Gastrocnemius medialis (tissue), 4 donors: ENCODE measurements around the gene NANOS3. TPM values are rescaled to one million over a fixed set of nuclear protein-coding genes. Genes with fewer than 3 reads are reported as not detected.

ENCODE experiments used
- ATAC-seq, 2 donors: fragments of 150-250 bp; one replicate each; pipeline ENCODE4 v1.9.1; 2016
- DNase-seq, 2 donors: peaks; one replicate each; pipeline ENCODE4 v3.0.0-alpha.2; 2019
- H3K27ac ChIP-seq, 4 donors: fragments of 200-600 bp; sonication (generic); 1 replicate in 1 of 4; 2 replicates in 3 of 4; pipeline ENCODE4 v1.5.1; 2016 to 2018; ENCODE audit warnings: mild to moderate bottlenecking in 2 of 4, moderate library complexity in 1 of 4
- H3K27me3 ChIP-seq, 3 donors: fragments of 200-600 bp; sonication (generic) in 2 of 3; 1 replicate in 1 of 3; 2 replicates in 2 of 3; pipeline versions ENCODE4 v1.5.1 to v1.6.0; 2016 to 2019; ENCODE audit warnings: mild to moderate bottlenecking in 1 of 3, moderate library complexity in 1 of 3
- H3K36me3 ChIP-seq, 2 donors: fragments of 200-600 bp; sonication (generic) in 1 of 2; one replicate each; pipeline ENCODE4 v1.5.1; 2017 to 2018
- H3K4me1 ChIP-seq, 2 donors: fragments of 200-600 bp; sonication (generic) in 1 of 2; one replicate each; pipeline ENCODE4 v1.5.1; 2016 to 2017; ENCODE audit warnings: mild to moderate bottlenecking in 2 of 2
- H3K4me3 ChIP-seq, 4 donors: fragments of 200-600 bp; sonication (generic) in 3 of 4; 1 replicate in 1 of 4; 2 replicates in 3 of 4; pipeline ENCODE4 v1.5.1; 2016 to 2019; ENCODE audit warnings: mild to moderate bottlenecking in 2 of 4
- H3K9me3 ChIP-seq, 3 donors: fragments of 200-600 bp; sonication (generic) in 2 of 3; 1 replicate in 1 of 3; 2 replicates in 2 of 3; pipeline ENCODE4 v1.5.1; 2016 to 2019
- POLR2A ChIP-seq, 2 donors: fragments of 450-650 bp; IDR thresholded peaks; one replicate each; pipeline ENCODE4 v1.6.1; 2017; ENCODE audit warnings: antibody characterized with exemption in 2 of 2, mild to moderate bottlenecking in 2 of 2, moderate library complexity in 2 of 2
- in situ Hi-C, 4 donors: fragments of 200-750 bp; cut with MboI; loops; one replicate each; pipeline versions ENCODE4 v1.15.0 to v1.8.0; 2017; ENCODE audit warnings: low sequenced_read_pairs in 4 of 4
- intact Hi-C: fragments of 100-400 bp; cut with DNase I; formaldehyde crosslinking; loops from one replicate; pipeline ENCODE4 v1.15.1; 2023; ENCODE audit warnings: low total_unique reads
- total RNA-seq, 4 donors: library from RNA; depleted of rRNA; stranded (reverse); fragments of >200 nt; gene quantifications; one replicate each; pipeline versions ENCODE4 v1.1.0 to v1.2.3, GENCODE V29; 2016
- TF ChIP-seq, protein P1 (sequence below), 5 experiments: fragments of 450-650 bp in 3 of 5; fragments of 200-600 bp in 2 of 5; sonication (generic) in 2 of 5; IDR thresholded peaks in 4 of 5; conservative IDR thresholded peaks in 1 of 5; 1 replicate in 4 of 5; 2 replicates in 1 of 5; pipeline ENCODE4 v1.5.1; 2016 to 2019; ENCODE audit warnings: antibody characterized with exemption in 5 of 5, mild to moderate bottlenecking in 3 of 5, moderate library complexity in 3 of 5

The NANOS3 gene
- total RNA-seq, 4 donors from 2014 or later, result not detected

DNA sequence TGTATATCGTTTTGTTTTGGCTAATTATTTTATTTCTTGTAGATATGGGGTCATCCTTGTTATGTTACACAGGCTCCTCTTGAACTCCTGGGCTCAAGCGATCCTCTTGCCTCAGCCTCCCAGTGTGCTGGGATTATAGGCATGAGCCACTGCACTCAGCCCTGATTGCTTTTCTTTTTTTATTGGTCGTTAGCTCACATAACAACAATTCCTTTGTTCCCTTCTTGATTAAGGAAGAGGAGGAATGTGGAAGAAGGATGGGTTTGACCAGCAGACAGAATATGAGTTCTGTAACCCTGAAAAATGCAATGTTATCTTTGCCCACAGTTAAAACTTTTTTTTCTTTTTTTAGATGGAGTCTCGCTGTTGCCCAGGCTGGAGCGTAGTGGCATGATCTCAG lies 17.6 kb downstream of the NANOS3 start:
- intact Hi-C loops, result no loop called here
- Histone ChIP-seq H3K27ac (no peak overlapping the region), H3K4me1 (no peaks in the 10 kb centered on the region), H3K9me3 (no peaks in the 10 kb centered on the region), H3K27me3 (no peaks in the 10 kb centered on the region), H3K36me3 (no peaks in the 10 kb centered on the region), H3K4me3 (no peak overlapping the region)
- TF ChIP-seq, protein P1, sequence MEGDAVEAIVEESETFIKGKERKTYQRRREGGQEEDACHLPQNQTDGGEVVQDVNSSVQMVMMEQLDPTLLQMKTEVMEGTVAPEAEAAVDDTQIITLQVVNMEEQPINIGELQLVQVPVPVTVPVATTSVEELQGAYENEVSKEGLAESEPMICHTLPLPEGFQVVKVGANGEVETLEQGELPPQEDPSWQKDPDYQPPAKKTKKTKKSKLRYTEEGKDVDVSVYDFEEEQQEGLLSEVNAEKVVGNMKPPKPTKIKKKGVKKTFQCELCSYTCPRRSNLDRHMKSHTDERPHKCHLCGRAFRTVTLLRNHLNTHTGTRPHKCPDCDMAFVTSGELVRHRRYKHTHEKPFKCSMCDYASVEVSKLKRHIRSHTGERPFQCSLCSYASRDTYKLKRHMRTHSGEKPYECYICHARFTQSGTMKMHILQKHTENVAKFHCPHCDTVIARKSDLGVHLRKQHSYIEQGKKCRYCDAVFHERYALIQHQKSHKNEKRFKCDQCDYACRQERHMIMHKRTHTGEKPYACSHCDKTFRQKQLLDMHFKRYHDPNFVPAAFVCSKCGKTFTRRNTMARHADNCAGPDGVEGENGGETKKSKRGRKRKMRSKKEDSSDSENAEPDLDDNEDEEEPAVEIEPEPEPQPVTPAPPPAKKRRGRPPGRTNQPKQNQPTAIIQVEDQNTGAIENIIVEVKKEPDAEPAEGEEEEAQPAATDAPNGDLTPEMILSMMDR (IDR thresholded peaks at IDR 0.05 in 4 of 5, conservative IDR thresholded peaks at IDR 0.05 in 1 of 5), result no peak
- no peak for TF ChIP-seq POLR2A (IDR thresholded peaks at IDR 0.05)
- ATAC-seq (no peak), DNase-seq (no peak)
- in situ Hi-C loops, result loop anchor here in 2 of 4 donors (10.0 to 25.0 kb wide), 3 partner anchors 160 to 468 kb away; no protein-coding TSS in a partner anchor

DNA sequence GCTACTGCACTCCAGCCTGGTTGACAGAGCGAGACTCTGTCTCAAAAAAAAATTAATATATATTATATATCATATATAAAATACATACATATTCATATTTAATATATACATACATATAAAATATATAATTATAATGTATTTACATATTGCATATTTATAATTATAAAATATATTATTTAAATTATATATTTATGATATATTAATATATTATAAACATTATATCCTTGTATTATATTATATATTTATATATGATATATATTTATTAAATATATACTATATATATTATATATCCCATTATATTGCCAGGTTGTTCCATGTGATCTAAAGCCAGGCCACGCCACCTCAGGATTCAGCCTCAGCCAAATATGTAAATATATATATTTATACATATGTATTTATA lies 19.3 kb downstream of the NANOS3 start:
- H3K36me3 ChIP-seq, result no peaks in the 10 kb centered on the region
- ATAC-seq (no peak), DNase-seq (no peak)
- in situ Hi-C loops, result loop anchor here in 2 of 4 donors (10.0 to 25.0 kb wide), 3 partner anchors 159 to 466 kb away; no protein-coding TSS in a partner anchor
- H3K4me1 ChIP-seq, result no peaks in the 10 kb centered on the region
- no peaks in the 10 kb centered on the region for H3K27me3 ChIP-seq
- no peak overlapping the region for H3K27ac ChIP-seq
- no peak overlapping the region for H3K4me3 ChIP-seq
- no peak for TF ChIP-seq POLR2A (IDR thresholded peaks at IDR 0.05)
- TF ChIP-seq, protein P1 (IDR thresholded peaks at IDR 0.05 in 4 of 5, conservative IDR thresholded peaks at IDR 0.05 in 1 of 5), result no peak
- intact Hi-C loops, result no loop called here
- no peaks in the 10 kb centered on the region for H3K9me3 ChIP-seq

DNA sequence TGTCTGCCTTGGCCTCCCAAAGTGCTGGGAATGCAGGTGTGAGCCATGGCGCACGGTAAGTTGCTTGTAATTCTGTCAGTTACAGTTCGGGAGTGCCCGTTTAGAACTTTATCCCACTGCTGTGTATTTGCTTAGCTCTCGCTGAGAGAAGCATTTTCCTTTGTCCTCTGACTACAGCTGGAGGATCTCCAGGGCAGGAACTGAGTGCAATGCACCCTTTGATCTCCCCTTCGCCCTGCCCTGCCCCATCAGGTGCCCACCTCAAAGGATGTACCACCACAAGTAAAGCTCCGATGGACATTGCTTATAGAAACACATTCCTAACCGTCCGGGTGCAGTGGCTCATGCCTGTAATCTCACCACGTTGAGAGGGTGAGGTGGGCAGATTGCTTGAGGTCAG lies 22.5 kb downstream of the NANOS3 start:
- intact Hi-C loops, result no loop called here
- ATAC-seq (no peak), DNase-seq (no peak)
- H3K9me3 ChIP-seq, result no peaks in the 10 kb centered on the region
- TF ChIP-seq, protein P1 (IDR thresholded peaks at IDR 0.05 in 4 of 5, conservative IDR thresholded peaks at IDR 0.05 in 1 of 5), result no peak
- TF ChIP-seq POLR2A (IDR thresholded peaks at IDR 0.05), result no peak
- H3K4me3 ChIP-seq, result no peak overlapping the region
- in situ Hi-C loops, result loop anchor here in 2 of 4 donors (10.0 to 25.0 kb wide), 3 partner anchors 155 to 463 kb away; no protein-coding TSS in a partner anchor
- H3K4me1 ChIP-seq, result no peaks in the 10 kb centered on the region
- H3K36me3 ChIP-seq, result no peaks in the 10 kb centered on the region
- H3K27ac ChIP-seq, result no peak overlapping the region
- no peaks in the 10 kb centered on the region for H3K27me3 ChIP-seq

DNA sequence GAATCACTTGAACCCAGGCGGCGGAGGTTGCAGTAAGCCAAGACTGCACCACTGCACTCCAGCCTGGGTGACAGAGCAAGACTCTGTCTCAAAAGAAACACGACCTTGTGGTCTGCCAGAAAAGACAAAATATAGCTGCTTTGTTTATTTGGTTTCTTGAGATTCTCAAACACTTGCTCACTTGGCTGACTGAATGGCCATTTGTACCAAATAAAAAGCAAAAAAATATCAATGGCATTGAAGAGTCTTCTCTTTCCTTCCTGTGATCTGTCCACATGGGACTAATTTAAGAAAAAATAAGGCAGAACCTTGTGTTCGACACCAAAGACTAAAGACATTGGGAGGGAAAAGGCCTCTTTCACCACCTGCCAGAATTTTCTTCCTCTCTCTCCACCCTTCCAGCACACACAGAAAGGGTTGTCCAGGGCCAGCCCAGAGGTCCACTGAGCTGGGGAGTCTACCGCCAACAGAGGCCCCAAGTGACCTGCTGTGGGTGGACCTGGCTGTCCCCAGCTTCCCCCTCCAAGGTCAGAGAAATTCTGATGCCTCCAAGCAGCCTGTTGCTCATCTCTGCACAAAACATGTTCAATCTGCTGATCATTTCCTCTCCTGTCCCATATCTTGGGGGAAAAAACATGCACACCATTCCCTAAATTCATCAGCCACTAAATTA lies 23.1 kb downstream of the NANOS3 start:
- intact Hi-C loops (no loop called here), in situ Hi-C loops (loop anchor here in 2 of 4 donors (10.0 to 25.0 kb wide), 3 partner anchors 155 to 462 kb away; no protein-coding TSS in a partner anchor)
- H3K9me3 ChIP-seq, result no peaks in the 10 kb centered on the region
- H3K27me3 ChIP-seq, result no peaks in the 10 kb centered on the region
- ATAC-seq (no peak), DNase-seq (no peak)
- TF ChIP-seq, protein P1 (IDR thresholded peaks at IDR 0.05 in 4 of 5, conservative IDR thresholded peaks at IDR 0.05 in 1 of 5), result no peak
- no peak for TF ChIP-seq POLR2A (IDR thresholded peaks at IDR 0.05)
- no peaks in the 10 kb centered on the region for H3K36me3 ChIP-seq
- no peak overlapping the region for H3K4me3 ChIP-seq
- H3K27ac ChIP-seq, result no peak overlapping the region
- H3K4me1 ChIP-seq, result no peaks in the 10 kb centered on the region
